SK-N-SH treated with all-trans-retinoic acid at 6 μM for 48 hours (cell line): ENCODE data around the gene HCRTR1.

ENCODE experiments used
- ARNTL ChIP-seq: fragments of 450-650 bp; formaldehyde crosslinking; IDR thresholded peaks from 2 replicates; pipeline ENCODE4 v1.5.0; 2020; ENCODE audit warnings: low read depth, mild to moderate bottlenecking, moderate library complexity, borderline replicate concordance
- ESRRG ChIP-seq: fragments of 250-450 bp; sonication (Bioruptor Pico); IDR thresholded peaks from 2 replicates; pipeline ENCODE4 v1.6.1; 2021; ENCODE audit warnings: mild to moderate bottlenecking
- RARB ChIP-seq: fragments of 250-450 bp; sonication (Bioruptor Pico); IDR thresholded peaks from 2 replicates; pipeline ENCODE4 v1.8.0; 2021; ENCODE audit warnings: mild to moderate bottlenecking, moderate library complexity
- TOX ChIP-seq: fragments of 250-450 bp; sonication (Bioruptor Pico); IDR thresholded peaks from 2 replicates; pipeline ENCODE4 v1.8.0; 2021; ENCODE audit warnings: mild to moderate bottlenecking, moderate library complexity, borderline replicate concordance
- ZC3H10 ChIP-seq: fragments of 250-450 bp; sonication (Bioruptor Pico); IDR thresholded peaks from 2 replicates; pipeline ENCODE4 v1.5.1; 2021; ENCODE audit warnings: mild to moderate bottlenecking, moderate library complexity
- ZFP3 ChIP-seq: fragments of 250-450 bp; sonication (Bioruptor Pico); IDR thresholded peaks from 2 replicates; pipeline ENCODE4 v1.5.0; 2020; ENCODE audit warnings: mild to moderate bottlenecking, moderate library complexity
- ZFP30 ChIP-seq: fragments of 450-650 bp; formaldehyde crosslinking; IDR thresholded peaks from 2 replicates; pipeline ENCODE4 v1.5.0; 2022; ENCODE audit warnings: mild to moderate bottlenecking, moderate library complexity
- ZNF8 ChIP-seq: fragments of 450-650 bp; formaldehyde crosslinking; IDR thresholded peaks from 2 replicates; pipeline ENCODE4 v1.5.0; 2020; ENCODE audit warnings: mild to moderate bottlenecking, moderate library complexity

DNA sequence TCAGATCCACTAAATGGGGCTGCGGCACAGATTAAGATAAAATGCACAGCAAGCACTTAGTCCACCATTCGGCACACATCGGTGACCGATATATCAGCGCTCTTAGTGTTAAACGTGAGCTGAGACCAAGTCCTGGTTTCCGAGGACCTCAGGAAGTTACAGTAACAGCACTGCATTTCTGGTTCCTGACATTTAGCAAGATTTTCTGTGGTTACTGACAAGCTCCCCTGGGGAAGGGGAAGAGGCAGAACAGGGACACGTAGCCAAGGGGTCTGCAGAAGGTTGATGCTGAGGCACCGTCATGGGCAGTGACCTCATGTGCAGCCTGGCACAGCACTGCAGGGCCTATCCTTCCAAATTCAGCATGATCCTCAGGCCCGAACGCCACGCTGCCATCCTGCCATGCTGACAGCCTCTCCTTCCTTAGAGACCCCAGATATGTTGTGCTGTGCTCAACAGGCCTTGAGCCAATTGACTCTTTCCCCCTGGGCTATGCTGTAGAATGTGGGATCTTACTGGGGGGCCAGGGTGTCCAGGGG is 40.6 kb downstream of the HCRTR1 start:
- TF ChIP-seq ZC3H10 (no peak), ZFP30 (CRISPR knock-in tag) (no peak), ARNTL (CRISPR knock-in tag) (no peak), ZNF8 (CRISPR knock-in tag) (no peak), ESRRG (CRISPR knock-in tag) (no peak), TOX (CRISPR knock-in tag) (no peak), ZFP3 (CRISPR knock-in tag) (no peak), RARB (CRISPR knock-in tag) (no peak)
